HepG2 (cell line): ENCODE results near the gene DEPDC1. TPM values are rescaled to one million over a fixed set of nuclear protein-coding genes. Genes with fewer than 3 reads are reported as not detected.

Experiments used
- ATAC-seq: fragments of 200-7000 bp; cut with Tn5 transposase; 3 replicates; pipeline ENCODE4 v1.9.1; 2020; ENCODE audit warnings: mild to moderate bottlenecking, moderate library complexity
- BruUV-seq: library from RNA; stranded (reverse); fragments of 400-500 nt; replicated peaks from 2 replicates; lab custom pipeline; 2021; lab: Mats Ljungman, UMichigan
- CTCF ChIA-PET: fragments of 300-600 bp; formaldehyde crosslinking; extraction: SDS; loops from one replicate; lab custom pipeline; 2021; ENCODE audit warnings: low total read pairs, inconsistent platforms, low intra/inter-chr PET ratio; lab: Yijun Ruan, JAX
- POLR2A ChIA-PET: fragments of 350-600 bp; sonication (Branson Sonifier 250); formaldehyde crosslinking; loops from one replicate; lab custom pipeline; 2020; ENCODE audit warnings: antibody characterized with exemption, inconsistent platforms; lab: Yijun Ruan, JAX
- DNase-seq: peaks from one replicate; pipeline ENCODE4 v3.0.0-alpha.2; 2015; ENCODE audit warnings: low spot score
- FAIRE-seq: peaks from 3 replicates; lab custom pipeline; 2011; peaks lifted over from hg19 to GRCh38; lab: Jason Lieb, UNC
- H2AFZ ChIP-seq: one replicate; pipeline ENCODE4 v1.6.1; 2011; ENCODE audit warnings: low read length, inconsistent platforms
- H3K27ac ChIP-seq: fragments of 300-600 bp; 3 replicates; pipeline ENCODE4 v1.8.0; 2011; ENCODE audit warnings: mixed run types, mild to moderate bottlenecking, mixed read lengths, low read length, inconsistent platforms; ENCODE audit not compliant: insufficient read depth; ENCODE audit errors: extremely low read length
- H3K27me3 ChIP-seq, 2 experiments: fragments of 200-600 bp in 1 of 2; 2 replicates in 1 of 2; 3 replicates in 1 of 2; pipeline versions ENCODE4 v1.6.0 to v1.8.0; 2011; ENCODE audit warnings: low read length in 2 of 2, mild to moderate bottlenecking in 2 of 2, moderate library complexity in 2 of 2, inconsistent platforms in 1 of 2; ENCODE audit not compliant: insufficient read depth in 2 of 2, control insufficient read depth in 1 of 2
- H3K36me3 ChIP-seq, 2 experiments: fragments of 200-600 bp in 1 of 2; replicated peaks in 1 of 2; 2 replicates in 1 of 2; 3 replicates in 1 of 2; pipeline versions ENCODE4 v1.5.1 to v1.8.0; 2011; ENCODE audit warnings: low read length in 2 of 2, inconsistent platforms in 1 of 2; ENCODE audit not compliant: insufficient read depth in 2 of 2, control insufficient read depth in 1 of 2
- H3K4me1 ChIP-seq: 2 replicates; pipeline ENCODE4 v1.5.1; 2012; ENCODE audit warnings: low read length, inconsistent platforms; ENCODE audit not compliant: insufficient read depth
- H3K4me2 ChIP-seq: 2 replicates; pipeline ENCODE4 v1.6.0; 2011; ENCODE audit warnings: low read depth, low read length, inconsistent platforms
- H3K4me3 ChIP-seq, 3 experiments: fragments of 200-600 bp in 1 of 3; sonication (generic), shearing (Covaris generic) in 1 of 3; replicated peaks in 1 of 3; 2 replicates each; pipeline ENCODE4 v1.5.1; 2011 to 2016; ENCODE audit warnings: low read length in 3 of 3, inconsistent platforms in 2 of 3, low read depth in 2 of 3, mild to moderate bottlenecking in 2 of 3, control low read depth in 1 of 3, mixed read lengths in 1 of 3; ENCODE audit not compliant: insufficient read depth in 1 of 3
- H3K79me2 ChIP-seq: one replicate; pipeline ENCODE4 v1.6.1; 2011; ENCODE audit warnings: low read length, inconsistent platforms; ENCODE audit not compliant: insufficient read depth
- H3K9ac ChIP-seq: 2 replicates; pipeline ENCODE4 v1.6.0; 2011; ENCODE audit warnings: mild to moderate bottlenecking, low read depth, low read length, inconsistent platforms; ENCODE audit not compliant: insufficient read depth
- H3K9me3 ChIP-seq: 2 replicates; pipeline ENCODE4 v1.5.1; 2012; ENCODE audit warnings: mild to moderate bottlenecking, low read length
- H4K20me1 ChIP-seq: 2 replicates; pipeline ENCODE4 v1.6.0; 2011; ENCODE audit warnings: inconsistent platforms, mild to moderate bottlenecking, low read length, moderate library complexity; ENCODE audit not compliant: insufficient read depth
- ASH2L ChIP-seq: fragments of 300-600, 200-600 bp; sonication (generic); IDR thresholded peaks from 2 replicates; pipeline ENCODE4 v1.7.0; 2017; ENCODE audit warnings: low read depth, mild to moderate bottlenecking, moderate library complexity, mixed read lengths, low read length; ENCODE audit not compliant: insufficient read length
- CEBPZ ChIP-seq: IDR thresholded peaks from 2 replicates; pipeline ENCODE4 v1.6.1; 2012; ENCODE audit warnings: low read length, improper control_type of control experiment
- CENPX ChIP-seq: sonication (generic); formaldehyde crosslinking; IDR thresholded peaks from 2 replicates; pipeline ENCODE4 v1.9.0; 2021; ENCODE audit warnings: mild to moderate bottlenecking, missing genetic modification reagents, moderate library complexity
- DNMT3B ChIP-seq: conservative IDR thresholded peaks from 2 replicates; pipeline ENCODE4 v1.6.1; 2016; ENCODE audit warnings: missing biosample characterization, control low read depth
- HOXD1 ChIP-seq: sonication (generic); formaldehyde crosslinking; IDR thresholded peaks from 2 replicates; pipeline ENCODE4 v1.5.0; 2020; ENCODE audit warnings: missing genetic modification reagents
- KDM4B ChIP-seq: sonication (generic); formaldehyde crosslinking; IDR thresholded peaks from 2 replicates; pipeline ENCODE4 v1.4.0; 2020; ENCODE audit warnings: missing genetic modification reagents
- MTA3 ChIP-seq: sonication (generic); formaldehyde crosslinking; IDR thresholded peaks from 2 replicates; pipeline ENCODE4 v1.4.0; 2020; ENCODE audit warnings: missing genetic modification reagents
- PHF20 ChIP-seq: sonication (generic); formaldehyde crosslinking; IDR thresholded peaks from 2 replicates; pipeline ENCODE4 v1.5.0; 2020; ENCODE audit warnings: mild to moderate bottlenecking, missing genetic modification reagents
- SNAPC4 ChIP-seq: sonication (generic); formaldehyde crosslinking; IDR thresholded peaks from 2 replicates; pipeline ENCODE4 v1.4.0; 2020; ENCODE audit warnings: mild to moderate bottlenecking, missing genetic modification reagents
- TRAFD1 ChIP-seq: sonication (generic); formaldehyde crosslinking; IDR thresholded peaks from 2 replicates; pipeline ENCODE4 v1.5.1; 2020; ENCODE audit warnings: missing genetic modification reagents, mild to moderate bottlenecking, borderline replicate concordance
- ZNF432 ChIP-seq: sonication (generic); formaldehyde crosslinking; IDR thresholded peaks from 2 replicates; pipeline ENCODE4 v1.5.0; 2020; ENCODE audit warnings: missing genetic modification reagents, mild to moderate bottlenecking, borderline replicate concordance
- ZNF530 ChIP-seq: sonication (generic); formaldehyde crosslinking; IDR thresholded peaks from 2 replicates; pipeline ENCODE4 v1.5.0; 2020; ENCODE audit warnings: low read depth, mild to moderate bottlenecking, missing genetic modification reagents
- ZNF558 ChIP-seq: sonication (generic); formaldehyde crosslinking; IDR thresholded peaks from 2 replicates; pipeline ENCODE4 v1.9.0; 2022; ENCODE audit warnings: mild to moderate bottlenecking, missing genetic modification reagents, borderline replicate concordance
- WGBS: methylation state at CpG from one replicate; pipeline ENCODE4 v1.1.6; 2017; ENCODE audit warnings: low lambda C conversion rate; 5-methylcytosine and 5-hydroxymethylcytosine counted together
- in situ Hi-C: cut with HindIII; loops from 2 replicates; pipeline ENCODE4 v1.10.0; 2017; ENCODE audit warnings: low pct_unique_long_range_greater_than_20kb; ENCODE audit not compliant: extremely low pct_ligation_motif_present
- intact Hi-C: fragments of 100-400 bp; cut with micrococcal nuclease; formaldehyde crosslinking; loops from one replicate; pipeline ENCODE4 v1.10.0; 2022; ENCODE audit not compliant: unreplicated experiment
- polyA plus RNA-seq, 8 experiments: library from polyadenylated mRNA; depleted of rRNA in 3 of 8; stranded (reverse) in 7 of 8; unstranded in 1 of 8; fragments of >200 nt; fragmentation: Illumina TruSeq in 4 of 8; extraction: Trizol in 4 of 8; gene quantifications; 2 replicates each; pipeline versions ENCODE4 v1.2.1 to v1.2.3, GENCODE V29; 2011 to 2016; ENCODE audit warnings: low read depth in 4 of 8, missing spikeins in 1 of 8, mixed read lengths in 1 of 8; ENCODE audit not compliant: insufficient read depth in 1 of 8
- total RNA-seq, 5 experiments: library from RNA; depleted of rRNA; stranded (reverse); fragments of >200 nt; fragmentation: Illumina TruSeq; extraction: Trizol; gene quantifications; 2 replicates each; pipeline ENCODE4 v1.2.3, GENCODE V29; 2016; ENCODE audit warnings: low read depth in 1 of 5

DEPDC1 gene
- total and polyA plus RNA-seq, 2 of the 13 experiments (the other 11 are each of a cell fraction or from before 2014, with no cell fraction given), result 7.0 to 20.2 TPM

- 96% methylated on average over 3 of the region's 3 CpGs for WGBS
- no peaks in the 10 kb centered on the region for H3K4me1 ChIP-seq
- no peaks in the 10 kb centered on the region for H3K79me2 ChIP-seq
- TF ChIP-seq PHF20 (CRISPR knock-in tag) (no peak), SNAPC4 (no peak), ZNF530 (CRISPR knock-in tag) (no peak), CENPX (no peak), ZNF558 (no peak), KDM4B (CRISPR knock-in tag) (no peak), DNMT3B (CRISPR knock-in tag) (no peak), MTA3 (CRISPR knock-in tag) (no peak), ASH2L (no peak), HOXD1 (CRISPR knock-in tag) (no peak), ZNF432 (CRISPR knock-in tag) (no peak), TRAFD1 (CRISPR knock-in tag) (no peak), CEBPZ (no peak)
- no peaks in the 10 kb centered on the region for H3K9me3 ChIP-seq
- no peak overlapping the region for H3K27ac ChIP-seq
- no peak overlapping the region for H3K9ac ChIP-seq
- intact Hi-C loops (no loop called here), in situ Hi-C loops (no loop called here)
- FAIRE-seq (no peak), ATAC-seq (no peak), DNase-seq (no peak)
- no peak overlapping the region for H2AFZ ChIP-seq
- no peaks in the 10 kb centered on the region for H4K20me1 ChIP-seq
- peaks cover 6 to 23% of the 10 kb centered on the region in 2 experiments; a peak in 4 of 5 replicates for H3K36me3 ChIP-seq
- no peak overlapping the region for H3K4me3 ChIP-seq
- POLR2A ChIA-PET, result no interaction called here
- no TSS peak for BruUV-seq
- no peaks in the 10 kb centered on the region for H3K27me3 ChIP-seq
- H3K4me2 ChIP-seq, result no peak overlapping the region
- CTCF ChIA-PET, result no interaction called here
Observed at GRCh38 chr1:68481041-68481440, 15.8 kb downstream of the DEPDC1 start.
